ENCODE measurements around the gene GFRA3.

Gene GFRA3

DNA sequence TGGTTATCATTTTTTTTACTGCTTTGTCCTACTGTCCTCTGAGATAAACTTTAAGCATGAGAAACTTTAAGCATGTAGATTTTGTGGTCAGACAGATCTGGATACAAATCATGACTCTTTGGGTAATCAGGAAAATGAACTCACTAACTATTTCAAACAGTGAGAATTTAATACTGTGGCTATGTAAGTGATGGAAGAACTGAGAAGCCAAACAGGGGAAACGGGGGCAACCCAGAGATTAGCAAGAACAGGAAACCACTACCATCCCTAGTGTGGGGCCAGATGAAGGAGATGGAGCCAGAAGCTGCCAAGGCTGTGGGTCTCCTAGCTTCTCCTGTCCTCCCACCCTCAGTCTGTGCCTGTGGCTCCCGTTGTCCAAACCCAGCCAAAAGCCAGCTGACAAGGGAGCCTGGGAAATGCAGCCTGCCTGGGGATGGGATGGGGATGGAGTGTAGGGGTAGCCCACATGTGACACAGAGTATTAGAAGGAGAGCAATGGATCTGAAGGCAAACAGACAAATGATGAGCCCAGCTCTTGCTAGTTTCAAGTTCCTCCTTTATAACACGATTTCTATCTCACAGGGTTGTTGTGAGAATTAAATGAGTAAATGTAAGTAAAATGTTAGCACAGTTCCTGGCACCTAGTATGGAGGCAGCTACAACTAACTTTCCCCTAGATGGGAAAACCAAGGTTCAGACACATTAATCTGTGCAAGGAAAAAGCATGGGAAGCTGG lies 33.6 kb downstream of the GFRA3 start:
- no peak overlapping the region for H3K4me3 ChIP-seq (replicated peaks; ENCODE audit: low read depth, low read length)
- no peak for DNase-seq (ENCODE audit: low read depth)
- TF ChIP-seq, protein P1, sequence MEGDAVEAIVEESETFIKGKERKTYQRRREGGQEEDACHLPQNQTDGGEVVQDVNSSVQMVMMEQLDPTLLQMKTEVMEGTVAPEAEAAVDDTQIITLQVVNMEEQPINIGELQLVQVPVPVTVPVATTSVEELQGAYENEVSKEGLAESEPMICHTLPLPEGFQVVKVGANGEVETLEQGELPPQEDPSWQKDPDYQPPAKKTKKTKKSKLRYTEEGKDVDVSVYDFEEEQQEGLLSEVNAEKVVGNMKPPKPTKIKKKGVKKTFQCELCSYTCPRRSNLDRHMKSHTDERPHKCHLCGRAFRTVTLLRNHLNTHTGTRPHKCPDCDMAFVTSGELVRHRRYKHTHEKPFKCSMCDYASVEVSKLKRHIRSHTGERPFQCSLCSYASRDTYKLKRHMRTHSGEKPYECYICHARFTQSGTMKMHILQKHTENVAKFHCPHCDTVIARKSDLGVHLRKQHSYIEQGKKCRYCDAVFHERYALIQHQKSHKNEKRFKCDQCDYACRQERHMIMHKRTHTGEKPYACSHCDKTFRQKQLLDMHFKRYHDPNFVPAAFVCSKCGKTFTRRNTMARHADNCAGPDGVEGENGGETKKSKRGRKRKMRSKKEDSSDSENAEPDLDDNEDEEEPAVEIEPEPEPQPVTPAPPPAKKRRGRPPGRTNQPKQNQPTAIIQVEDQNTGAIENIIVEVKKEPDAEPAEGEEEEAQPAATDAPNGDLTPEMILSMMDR (IDR thresholded peaks at IDR 0.05; ENCODE audit: low read length, missing control alignments) = no peak

- H3K4me3 ChIP-seq (replicated peaks; ENCODE audit: low read depth, low read length) = no peak overlapping the region
- TF ChIP-seq, protein P1 (IDR thresholded peaks at IDR 0.05; ENCODE audit: low read length, missing control alignments) = no peak
- DNase-seq (ENCODE audit: low read depth) = no peak
Measured at GRCh38 chr5:138238034-138238433, 36.4 kb downstream of the GFRA3 start.

GRCh38 chr5:138234651-138235050 lies 39.8 kb downstream of the GFRA3 start:
- TF ChIP-seq, protein P1 (IDR thresholded peaks at IDR 0.05; ENCODE audit: low read length, missing control alignments) = no peak
- no peak overlapping the region for H3K4me3 ChIP-seq (replicated peaks; ENCODE audit: low read depth, low read length)

DNA sequence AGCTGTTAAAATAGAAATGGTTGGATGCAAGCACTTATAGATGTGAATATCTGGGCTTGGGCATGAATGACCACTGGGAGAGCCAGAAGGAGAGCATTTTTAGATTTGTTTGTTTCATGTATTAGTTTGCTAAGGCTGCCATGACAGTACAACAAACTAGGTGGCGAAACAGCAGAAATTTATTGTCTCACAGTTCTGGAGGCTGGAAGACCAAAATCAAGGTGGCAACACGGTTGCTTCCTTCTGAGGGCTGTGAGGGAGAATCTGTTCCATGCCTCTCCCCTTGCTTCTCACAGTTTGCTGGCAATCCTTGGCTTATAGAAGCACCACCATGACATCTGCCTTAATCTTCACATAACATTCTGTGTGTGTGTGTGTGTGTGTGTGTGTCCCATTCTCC lies 41.1 kb downstream of the GFRA3 start:
- DNase-seq (ENCODE audit: low read depth) = no peak
- TF ChIP-seq, protein P1 (IDR thresholded peaks at IDR 0.05; ENCODE audit: low read length, missing control alignments) = no peak
- H3K4me3 ChIP-seq (replicated peaks; ENCODE audit: low read depth, low read length) = no peak overlapping the region

More at GRCh38 chr5:138234651-138235050, 39.8 kb downstream of the GFRA3 start:
- DNase-seq (ENCODE audit: low read depth) = no peak

GRCh38 chr5:138230981-138231589 lies 43.3 kb downstream of the GFRA3 start:
- no peak overlapping the region for H3K4me3 ChIP-seq (replicated peaks; ENCODE audit: low read depth, low read length)
- DNase-seq (ENCODE audit: low read depth) = peak; percentile 68
- TF ChIP-seq, protein P1 (IDR thresholded peaks at IDR 0.05; ENCODE audit: low read length, missing control alignments) = no peak

DNA sequence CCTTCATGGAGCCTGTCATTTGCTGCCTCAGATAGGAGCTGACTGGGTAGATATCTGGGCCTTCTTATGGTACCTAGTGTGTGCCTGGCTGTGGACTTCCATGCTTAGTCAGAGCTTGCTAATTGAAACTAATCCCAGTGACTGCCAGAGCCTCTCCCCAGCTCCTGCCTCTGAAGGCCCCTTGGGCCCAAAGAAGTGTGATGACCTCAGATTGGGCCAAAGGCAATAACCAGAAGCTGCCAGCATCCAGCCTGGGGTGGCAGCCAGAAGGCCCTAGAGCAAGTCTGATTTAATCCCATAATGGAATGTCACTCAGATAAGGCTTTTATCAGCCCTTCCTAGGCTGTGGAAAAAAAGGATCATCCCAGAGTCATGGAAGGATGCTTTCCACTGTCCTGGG lies 44.2 kb downstream of the GFRA3 start:
- H3K4me3 ChIP-seq (replicated peaks; ENCODE audit: low read depth, low read length) = no peak overlapping the region
- peak; percentile 22 for DNase-seq (ENCODE audit: low read depth)
- TF ChIP-seq, protein P1 (IDR thresholded peaks at IDR 0.05; ENCODE audit: low read length, missing control alignments) = no peak
